Cardiac fibroblast (primary cell): Measurements from ENCODE around the gene DLX6.

ENCODE experiments used
- DNase-seq, 2 donors: peaks; one replicate each; pipeline versions ENCODE4 v3.0.0 to v3.0.0-alpha.2; 2010; ENCODE audit warnings: low read depth in 2 of 2
- H3K4me3 ChIP-seq, 2 donors: replicated peaks in 1 of 2; 1 replicate in 1 of 2; 2 replicates in 1 of 2; pipeline ENCODE4 v1.5.1; 2011; ENCODE audit warnings: low read depth in 2 of 2, low read length in 2 of 2, mild to moderate bottlenecking in 2 of 2, moderate library complexity in 1 of 2
- TF ChIP-seq, protein P1 (sequence below): IDR thresholded peaks from one replicate; pipeline ENCODE4 v1.5.1; 2011; ENCODE audit warnings: low read depth, mild to moderate bottlenecking, low read length, inconsistent platforms

Gene DLX6

GRCh38 chr7:96976106-96976505 is 29.2 kb upstream of the DLX6 start:
- no peak overlapping the region for H3K4me3 ChIP-seq
- DNase-seq: no peak
- TF ChIP-seq, protein P1, sequence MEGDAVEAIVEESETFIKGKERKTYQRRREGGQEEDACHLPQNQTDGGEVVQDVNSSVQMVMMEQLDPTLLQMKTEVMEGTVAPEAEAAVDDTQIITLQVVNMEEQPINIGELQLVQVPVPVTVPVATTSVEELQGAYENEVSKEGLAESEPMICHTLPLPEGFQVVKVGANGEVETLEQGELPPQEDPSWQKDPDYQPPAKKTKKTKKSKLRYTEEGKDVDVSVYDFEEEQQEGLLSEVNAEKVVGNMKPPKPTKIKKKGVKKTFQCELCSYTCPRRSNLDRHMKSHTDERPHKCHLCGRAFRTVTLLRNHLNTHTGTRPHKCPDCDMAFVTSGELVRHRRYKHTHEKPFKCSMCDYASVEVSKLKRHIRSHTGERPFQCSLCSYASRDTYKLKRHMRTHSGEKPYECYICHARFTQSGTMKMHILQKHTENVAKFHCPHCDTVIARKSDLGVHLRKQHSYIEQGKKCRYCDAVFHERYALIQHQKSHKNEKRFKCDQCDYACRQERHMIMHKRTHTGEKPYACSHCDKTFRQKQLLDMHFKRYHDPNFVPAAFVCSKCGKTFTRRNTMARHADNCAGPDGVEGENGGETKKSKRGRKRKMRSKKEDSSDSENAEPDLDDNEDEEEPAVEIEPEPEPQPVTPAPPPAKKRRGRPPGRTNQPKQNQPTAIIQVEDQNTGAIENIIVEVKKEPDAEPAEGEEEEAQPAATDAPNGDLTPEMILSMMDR: no peak

- TF ChIP-seq, protein P1: no peak
- DNase-seq: no peak
- H3K4me3 ChIP-seq: no peak overlapping the region
Measured at GRCh38 chr7:96977445-96977844, 27.9 kb upstream of the DLX6 start.

DNA sequence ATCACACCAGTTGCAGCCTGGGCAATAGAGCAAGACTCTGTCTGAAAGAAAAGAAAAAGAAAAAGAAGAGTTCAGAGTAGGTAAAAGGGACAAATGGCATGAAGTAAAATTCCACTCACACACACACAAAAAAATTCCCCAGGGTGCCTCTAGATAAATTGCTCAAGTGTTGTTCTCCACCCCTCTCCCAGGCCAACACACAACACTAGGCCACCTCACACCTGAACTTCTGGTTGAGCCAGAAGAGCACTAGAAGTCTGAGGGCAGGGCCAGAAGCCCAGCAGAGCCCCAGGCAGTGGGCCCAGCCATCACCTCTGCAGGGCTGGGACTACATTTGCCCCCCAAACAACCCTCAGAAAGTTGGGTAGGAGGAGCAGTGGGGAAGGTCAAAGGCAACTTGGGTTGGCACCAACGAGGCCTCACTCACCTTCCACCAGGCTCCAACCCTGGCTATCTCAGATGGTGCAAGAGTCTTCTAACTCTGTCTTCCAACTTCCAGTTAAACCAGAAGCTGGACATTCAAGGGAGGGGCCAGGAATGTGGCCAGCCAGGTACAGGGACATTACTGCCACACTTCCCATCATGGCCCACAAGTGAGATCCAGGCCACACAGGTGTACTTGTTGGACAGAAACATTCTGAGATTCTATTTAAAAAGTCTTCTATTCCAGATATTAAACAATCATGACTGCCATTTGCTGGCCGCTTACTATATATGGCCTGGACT is 25.6 kb upstream of the DLX6 start:
- TF ChIP-seq, protein P1: no peak
- DNase-seq: no peak
- no peak overlapping the region for H3K4me3 ChIP-seq

GRCh38 chr7:96982586-96982985 is 22.8 kb upstream of the DLX6 start:
- TF ChIP-seq, protein P1: no peak
- H3K4me3 ChIP-seq: no peak overlapping the region
- DNase-seq: no peak

DNA sequence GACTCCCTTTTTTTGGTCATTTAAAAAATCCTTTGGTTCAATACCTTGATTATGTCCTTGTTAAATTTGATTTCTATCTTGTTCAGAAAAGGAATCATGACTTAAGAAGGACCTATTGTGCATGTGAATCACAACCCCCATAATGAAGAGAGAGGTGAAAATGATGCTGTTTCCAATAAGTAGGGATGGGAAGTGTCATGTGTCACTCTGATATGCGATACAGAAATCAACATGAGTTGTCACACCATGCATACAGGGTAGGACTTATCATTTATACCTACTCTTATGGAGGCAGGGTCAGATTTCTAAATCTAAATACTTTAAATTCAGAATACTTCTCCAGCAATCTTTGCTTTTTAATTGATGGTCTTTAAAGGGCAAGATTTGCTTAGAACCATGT is 19.4 kb upstream of the DLX6 start:
- DNase-seq: no peak
- TF ChIP-seq, protein P1: no peak
- no peak overlapping the region for H3K4me3 ChIP-seq

GRCh38 chr7:96986901-96987300 is 18.5 kb upstream of the DLX6 start:
- DNase-seq: no peak
- H3K4me3 ChIP-seq: no peak overlapping the region
- TF ChIP-seq, protein P1: no peak

- no peak overlapping the region for H3K4me3 ChIP-seq
- no peak for DNase-seq
- TF ChIP-seq, protein P1: no peak
Measured at GRCh38 chr7:96987719-96988118, 17.6 kb upstream of the DLX6 start.
